Posterior cingulate gyrus (tissue), 11 donors: ENCODE results near the gene ARHGAP21.

Experiments
- DNase-seq, 10 donors: peaks; one replicate each; pipeline versions ENCODE4 v3.0.0 to v3.0.0-alpha.2; 2020 to 2021; ENCODE audit warnings: mixed read lengths in 3 of 10
- intact Hi-C: fragments of 100-400 bp; cut with DNase I; formaldehyde crosslinking; loops from one replicate; pipeline ENCODE4 v1.15.1; 2023

The ARHGAP21 gene

GRCh38 chr10:24724381-24725228 is 918 bp upstream of the ARHGAP21 start:
- intact Hi-C loops = loop anchor here (2.0 to 10.0 kb wide), 5 partner anchors 66 to 360 kb away; partner anchors contain the start of genes ENKUR and THNSL1
- DNase-seq = peak; percentile 98 to 100 (median 99)

DNA sequence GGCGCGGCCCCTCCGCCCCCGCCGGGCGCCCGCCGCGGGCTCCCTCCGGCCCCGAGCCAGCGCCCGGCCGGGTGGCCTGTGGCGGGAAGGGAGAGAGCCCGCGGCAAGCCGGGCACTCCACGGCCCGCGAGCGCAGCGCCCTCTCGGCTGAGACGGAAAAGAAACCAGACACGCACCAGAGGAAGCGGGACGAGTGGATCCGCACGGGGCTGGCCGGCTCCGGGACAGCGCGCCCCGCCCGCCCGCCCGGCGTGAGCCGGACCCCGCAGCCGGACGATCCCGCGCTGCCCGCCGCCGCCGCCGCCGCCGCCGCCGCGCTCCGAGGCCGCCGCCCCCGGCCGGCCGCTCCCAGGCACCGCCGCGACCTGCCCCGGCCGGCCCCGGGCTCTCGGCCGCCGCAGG is 300 bp downstream of the ARHGAP21 start:
- intact Hi-C loops = loop anchor here (1.0 to 10.0 kb wide), 7 partner anchors 59 to 361 kb away; partner anchors contain the start of genes ENKUR, PRTFDC1 and THNSL1
- peak in 3 of 10 donors; percentile 33 to 83 (median 81) for DNase-seq

DNA sequence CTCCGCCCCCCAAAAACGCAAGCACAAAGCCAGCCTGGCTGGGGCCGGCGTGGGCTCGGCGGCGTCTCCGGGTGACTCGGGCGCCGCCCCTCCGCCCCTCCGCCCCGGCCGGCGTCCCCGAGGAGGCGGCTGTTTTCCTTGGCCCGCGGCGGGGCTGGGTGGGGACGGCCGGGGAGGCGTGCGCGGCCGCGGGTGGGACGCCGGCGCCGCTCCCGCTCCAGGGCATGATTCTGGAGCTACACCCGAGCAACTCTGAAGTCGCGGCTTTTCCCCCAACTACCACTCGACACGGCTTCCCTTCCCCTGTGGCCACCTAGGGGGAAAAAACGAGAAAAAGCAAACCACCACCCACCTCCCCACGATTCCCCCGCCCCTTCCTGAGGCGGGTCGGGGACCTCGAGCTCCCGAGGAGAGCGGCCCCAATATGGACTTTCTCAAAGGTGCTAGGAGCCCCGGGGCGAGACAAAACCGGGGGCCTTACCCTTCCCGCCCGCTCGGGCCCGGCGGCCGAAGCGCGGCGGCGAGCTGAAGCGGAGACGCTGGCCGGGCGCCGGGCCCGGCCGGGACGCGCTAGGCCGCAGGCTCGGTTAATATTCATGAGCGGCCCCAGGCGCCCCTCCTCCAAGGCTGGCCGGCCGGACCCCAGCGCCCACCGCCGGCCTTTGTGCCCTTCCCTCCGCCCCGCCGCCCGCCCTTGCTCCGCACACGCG is 856 bp downstream of the ARHGAP21 start:
- DNase-seq = peak in 7 of 10 donors; percentile 27 to 90 (median 45)
- intact Hi-C loops = loop anchor here (1.0 to 10.0 kb wide), 7 partner anchors 60 to 362 kb away; partner anchors contain the start of genes ENKUR, PRTFDC1 and THNSL1

GRCh38 chr10:24722131-24722675 is 1.5 kb downstream of the ARHGAP21 start:
- intact Hi-C loops = loop anchor here (2.0 to 10.0 kb wide), 6 partner anchors 61 to 363 kb away; partner anchors contain the start of genes ENKUR, PRTFDC1 and THNSL1
- no peak for DNase-seq

GRCh38 chr10:24721229-24722106 is 2.2 kb downstream of the ARHGAP21 start:
- DNase-seq = peak in 8 of 10 donors; percentile 21 to 86 (median 39)
- intact Hi-C loops = loop anchor here (2.0 to 10.0 kb wide), 6 partner anchors 61 to 363 kb away; partner anchors contain the start of genes ENKUR, PRTFDC1 and THNSL1

- no peak for DNase-seq
- intact Hi-C loops = loop anchor here (5.0 to 10.0 kb wide), 4 partner anchors 135 to 365 kb away; partner anchors contain the start of genes ENKUR and THNSL1
Observed at GRCh38 chr10:24720096-24720495, 3.6 kb downstream of the ARHGAP21 start.

DNA sequence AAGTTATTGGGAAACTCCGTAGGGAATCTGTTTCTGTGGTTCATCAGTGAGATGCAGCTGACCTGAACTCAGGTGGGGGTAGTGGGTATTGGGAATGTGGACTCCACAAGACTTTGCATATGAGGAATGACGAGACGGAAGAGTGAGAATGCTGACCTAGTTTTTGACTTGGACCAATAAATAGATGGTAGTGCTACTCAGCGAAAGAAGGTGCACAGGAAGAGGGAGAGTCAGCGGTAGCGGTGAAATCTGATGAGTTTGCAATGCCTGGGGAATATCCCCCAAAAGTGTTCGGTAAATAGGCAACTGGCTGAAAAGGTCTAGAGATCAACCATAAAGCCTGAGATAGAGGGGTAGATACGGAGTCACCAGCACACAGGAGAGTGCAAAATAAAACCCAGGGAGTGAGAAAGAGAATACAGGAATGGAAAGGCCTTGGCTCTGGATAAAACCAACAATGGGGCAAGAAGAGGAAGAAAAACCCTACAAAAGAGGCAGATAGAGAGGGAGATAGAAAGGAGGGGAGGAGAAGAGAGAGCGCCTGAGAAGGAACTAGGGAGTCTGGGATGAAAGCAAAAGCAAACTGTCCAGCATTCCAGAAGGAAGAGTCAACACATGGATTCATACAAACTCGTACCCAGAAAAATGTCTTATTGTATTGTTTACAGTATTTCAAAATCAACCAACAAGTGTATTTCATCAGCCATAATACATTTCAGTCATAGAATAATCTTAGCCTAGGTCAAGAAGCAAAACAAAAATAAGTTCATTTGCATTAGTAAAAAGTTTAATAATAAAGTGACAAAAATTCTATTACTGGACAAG is 5.4 kb downstream of the ARHGAP21 start:
- DNase-seq = no peak
- intact Hi-C loops = loop anchor here (2.0 kb wide), 1 partner anchor 75 kb away; no protein-coding TSS in a partner anchor

GRCh38 chr10:24716295-24716694 is 7.4 kb downstream of the ARHGAP21 start:
- intact Hi-C loops = no loop called here
- DNase-seq = peak in 2 of 10 donors; percentile 47 to 73

- intact Hi-C loops = no loop called here
- DNase-seq = no peak
Observed at GRCh38 chr10:24715246-24715769, 8.4 kb downstream of the ARHGAP21 start.

GRCh38 chr10:24713086-24713485 is 10.6 kb downstream of the ARHGAP21 start:
- intact Hi-C loops = no loop called here
- no peak for DNase-seq

DNA sequence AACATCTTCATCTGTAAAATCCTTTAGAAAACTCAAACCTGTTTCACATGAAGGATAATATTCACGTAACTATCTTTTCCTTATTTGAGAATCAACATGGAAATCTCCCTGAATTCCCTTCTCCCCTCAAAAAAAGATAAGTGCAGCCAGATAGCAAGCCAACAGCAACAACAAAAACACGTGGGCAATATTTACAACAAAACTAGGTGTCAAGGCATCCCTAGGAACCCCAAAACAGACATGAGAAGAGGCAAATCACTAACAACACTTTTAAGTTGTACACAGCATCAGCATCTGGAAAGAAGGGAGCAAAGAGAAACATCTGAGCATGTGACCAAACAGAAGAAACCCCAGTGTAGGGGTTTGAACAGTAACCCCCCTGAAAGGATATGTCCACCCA is 12.2 kb downstream of the ARHGAP21 start:
- DNase-seq = no peak
- intact Hi-C loops = no loop called here

DNA sequence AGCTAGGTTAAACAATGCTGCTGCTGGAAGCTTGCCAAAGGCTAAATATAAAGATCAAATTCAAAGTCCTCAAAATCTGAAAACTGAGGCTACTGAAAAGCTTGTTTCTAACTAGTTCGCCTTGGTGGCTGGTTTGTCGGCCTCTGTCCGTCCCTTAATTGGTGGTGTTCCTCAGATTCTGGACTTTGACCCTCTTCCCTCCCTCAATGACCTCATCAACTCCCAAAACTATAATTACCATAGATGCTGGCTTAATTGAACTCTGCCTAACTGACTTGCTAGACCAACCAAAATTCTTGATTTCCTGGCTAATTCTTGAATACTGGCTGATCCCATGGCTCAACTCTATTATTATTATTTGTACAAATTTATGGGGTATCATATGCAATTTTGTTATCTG is 15.6 kb downstream of the ARHGAP21 start:
- intact Hi-C loops = no loop called here
- DNase-seq = no peak

GRCh38 chr10:24707445-24707844 is 16.2 kb downstream of the ARHGAP21 start:
- intact Hi-C loops = no loop called here
- no peak for DNase-seq

DNA sequence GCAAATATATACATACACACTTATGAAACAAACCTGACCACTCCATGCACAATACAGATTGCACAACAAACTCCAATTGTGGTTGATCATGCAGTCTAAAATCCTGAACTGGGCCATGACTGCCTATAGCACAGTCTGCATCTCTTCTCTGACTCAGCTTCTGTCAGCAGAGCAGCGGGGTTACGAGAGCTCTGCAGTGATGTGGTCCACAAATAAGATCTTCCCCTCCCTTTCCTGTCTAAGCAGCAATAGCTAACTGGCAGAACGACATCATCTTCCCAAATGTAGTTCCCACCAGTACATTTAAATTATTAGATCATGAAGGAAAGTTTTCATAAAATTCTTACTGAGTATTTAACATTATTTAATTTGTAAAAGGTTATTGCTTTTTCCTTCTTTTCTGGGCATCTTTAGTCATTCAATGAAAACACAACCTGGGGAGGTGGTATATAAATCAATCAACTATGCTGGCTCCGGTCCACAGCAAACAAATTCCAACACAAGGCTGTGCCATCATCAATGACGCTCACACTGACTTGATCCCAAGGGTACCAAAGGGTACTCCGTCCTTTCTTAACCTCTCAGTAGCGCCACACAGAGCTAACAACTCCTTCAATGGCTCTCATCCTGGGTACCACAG is 17.1 kb downstream of the ARHGAP21 start:
- DNase-seq = peak in 4 of 10 donors; percentile 31 to 86 (median 64)

GRCh38 chr10:24703700-24704099 is 20.0 kb downstream of the ARHGAP21 start:
- intact Hi-C loops = no loop called here
- no peak for DNase-seq

More for the DNA sequence above, 17.1 kb downstream of the ARHGAP21 start:
- intact Hi-C loops = no loop called here

- intact Hi-C loops = no loop called here
- DNase-seq = no peak
Observed at GRCh38 chr10:24701447-24701846, 22.2 kb downstream of the ARHGAP21 start.

DNA sequence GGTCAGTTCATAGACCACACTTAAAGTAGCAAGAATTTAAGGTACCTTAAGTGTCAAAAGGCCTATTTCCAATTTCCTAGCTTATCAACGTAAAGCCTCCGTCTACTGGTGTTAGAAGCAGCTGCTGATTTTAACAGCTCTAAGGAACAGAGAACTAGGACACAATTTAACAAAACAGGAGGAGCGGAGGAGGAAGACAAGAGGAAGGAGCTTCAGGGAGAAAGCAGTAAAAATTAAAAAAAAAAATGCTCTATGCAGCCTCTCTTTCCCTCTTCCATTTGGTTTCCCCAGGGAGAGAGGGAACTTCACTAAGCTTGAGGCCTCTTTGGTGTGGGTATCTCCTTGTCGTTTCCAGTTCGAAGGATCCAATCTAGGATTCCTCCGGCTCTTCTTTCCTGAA is 22.7 kb downstream of the ARHGAP21 start:
- intact Hi-C loops = no loop called here

DNA sequence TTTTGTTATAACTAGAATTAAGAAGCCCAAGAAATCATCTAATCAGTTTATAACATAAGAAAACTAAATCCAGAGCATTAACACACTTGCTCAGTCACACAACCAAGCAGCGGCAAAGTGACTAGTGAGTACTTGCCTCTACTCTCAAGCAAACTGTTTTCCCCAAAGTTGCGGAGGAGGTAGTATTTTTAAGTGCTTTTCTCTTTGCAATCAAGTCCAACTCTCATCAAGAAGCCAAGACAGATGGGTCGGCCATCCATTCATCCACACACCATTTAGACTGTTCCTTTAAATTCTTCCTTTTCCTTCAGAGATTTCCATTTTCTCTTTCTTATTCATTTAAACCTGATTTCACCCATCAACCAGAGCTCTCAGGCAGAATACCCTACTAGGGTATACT is 25.4 kb downstream of the ARHGAP21 start:
- DNase-seq = no peak
- intact Hi-C loops = no loop called here

More for the DNA sequence above, 22.7 kb downstream of the ARHGAP21 start:
- DNase-seq = no peak
